MM.1S (cell line): ENCODE measurements around the gene TPSAB1.

Source experiments
- DNase-seq: peaks from one replicate; pipeline ENCODE4 v3.0.0-alpha.2; 2015
- H2AFZ ChIP-seq: fragments of 300-600 bp; sonication (generic); 2 replicates; pipeline ENCODE4 v1.6.0; 2016; ENCODE audit warnings: antibody characterized with exemption, low read length
- H3F3A ChIP-seq: fragments of 300-600 bp; sonication (generic); 2 replicates; pipeline ENCODE4 v1.6.1; 2016; ENCODE audit warnings: mild to moderate bottlenecking, antibody characterized with exemption, low read length, moderate library complexity, mixed read lengths; ENCODE audit not compliant: insufficient read depth
- H3K27ac ChIP-seq: fragments of 300-600 bp; sonication (generic); 2 replicates; pipeline ENCODE4 v1.5.1; 2016; ENCODE audit warnings: mild to moderate bottlenecking, low read length
- H3K27me3 ChIP-seq: fragments of 300-600 bp; sonication (generic); replicated peaks from 2 replicates; pipeline ENCODE4 v1.6.0; 2016; ENCODE audit warnings: low read length; ENCODE audit not compliant: insufficient read depth
- H3K36me3 ChIP-seq: fragments of 300-600 bp; sonication (generic); replicated peaks from 2 replicates; pipeline ENCODE4 v1.6.1; 2016; ENCODE audit warnings: mild to moderate bottlenecking, low read length, mixed read lengths; ENCODE audit not compliant: insufficient read depth
- H3K4me1 ChIP-seq: fragments of 300-600 bp; sonication (generic); 2 replicates; pipeline ENCODE4 v1.6.1; 2016; ENCODE audit warnings: low read length, mixed read lengths
- H3K4me2 ChIP-seq: fragments of 300-600 bp; sonication (generic); 2 replicates; pipeline ENCODE4 v1.6.0; 2016; ENCODE audit warnings: low read depth, low read length
- H3K4me3 ChIP-seq: fragments of 300-600 bp; sonication (generic); 2 replicates; pipeline ENCODE4 v1.5.1; 2016; ENCODE audit warnings: low read length, mixed read lengths
- H3K79me2 ChIP-seq: fragments of 300-600 bp; sonication (generic); 2 replicates; pipeline ENCODE4 v1.6.1; 2016; ENCODE audit warnings: mixed run types, low read length, mixed read lengths
- H3K9ac ChIP-seq: fragments of 300-600 bp; sonication (generic); 2 replicates; pipeline ENCODE4 v1.6.1; 2016; ENCODE audit warnings: low read length, mixed read lengths
- H3K9me2 ChIP-seq: fragments of 300-600 bp; sonication (generic); replicated peaks from 2 replicates; pipeline ENCODE4 v1.6.1; 2016; ENCODE audit warnings: mild to moderate bottlenecking, low read length, mixed read lengths; ENCODE audit not compliant: insufficient read depth
- H3K9me3 ChIP-seq: fragments of 300-600 bp; sonication (generic); replicated peaks from 2 replicates; pipeline ENCODE4 v1.6.1; 2016; ENCODE audit warnings: mild to moderate bottlenecking, low read length, mixed read lengths; ENCODE audit not compliant: insufficient read depth
- H4K20me1 ChIP-seq: fragments of 300-600 bp; sonication (generic); 2 replicates; pipeline ENCODE4 v1.6.1; 2016; ENCODE audit warnings: mild to moderate bottlenecking, low read length, moderate library complexity, mixed read lengths; ENCODE audit not compliant: insufficient read depth
- CTCF ChIP-seq: fragments of 300-600 bp; sonication (generic); IDR thresholded peaks from 2 replicates; pipeline ENCODE4 v1.5.1; 2016; ENCODE audit warnings: antibody characterized with exemption, low read length, mixed read lengths
- EZH2 ChIP-seq: fragments of 300-600 bp; sonication (generic); optimal IDR thresholded peaks from 2 replicates; pipeline ENCODE3; 2017; ENCODE audit warnings: low read depth, mild to moderate bottlenecking, antibody characterized with exemption, low read length, mixed read lengths
- EZH2phosphoT487 ChIP-seq: fragments of 300-600 bp; sonication (generic); IDR thresholded peaks from 2 replicates; pipeline ENCODE4 v1.6.1; 2018; ENCODE audit warnings: antibody characterized with exemption, low read length

The TPSAB1 gene

GRCh38 chr16:1206786-1207185, 33.7 kb upstream of the TPSAB1 start:
- H4K20me1 ChIP-seq = no peaks in the 10 kb centered on the region
- no peak overlapping the region for H3K27ac ChIP-seq
- no peaks in the 10 kb centered on the region for H3K36me3 ChIP-seq
- no peak overlapping the region for H3K4me3 ChIP-seq
- H3K4me1 ChIP-seq = no peaks in the 10 kb centered on the region
- no peak overlapping the region for H2AFZ ChIP-seq
- no peak overlapping the region for H3K4me2 ChIP-seq
- H3K27me3 ChIP-seq = peaks cover 87% of the 10 kb centered on the region
- no peaks in the 10 kb centered on the region for H3F3A ChIP-seq
- H3K9me3 ChIP-seq = no peaks in the 10 kb centered on the region
- no peaks in the 10 kb centered on the region for H3K79me2 ChIP-seq
- no peak overlapping the region for H3K9ac ChIP-seq
- TF ChIP-seq CTCF (no peak), EZH2 (no peak), EZH2phosphoT487 (no peak)
- no peaks in the 10 kb centered on the region for H3K9me2 ChIP-seq
- DNase-seq = no peak

GRCh38 chr16:1208239-1208830, 32.2 kb upstream of the TPSAB1 start:
- H4K20me1 ChIP-seq = no peaks in the 10 kb centered on the region
- H2AFZ ChIP-seq = no peak overlapping the region
- H3K27me3 ChIP-seq = peaks cover 87% of the 10 kb centered on the region
- no peak overlapping the region for H3K27ac ChIP-seq
- H3K4me2 ChIP-seq = no peak overlapping the region
- no peaks in the 10 kb centered on the region for H3K36me3 ChIP-seq
- H3K9ac ChIP-seq = no peak overlapping the region
- H3K9me3 ChIP-seq = no peaks in the 10 kb centered on the region
- H3K9me2 ChIP-seq = no peaks in the 10 kb centered on the region
- H3K79me2 ChIP-seq = no peaks in the 10 kb centered on the region
- no peaks in the 10 kb centered on the region for H3K4me1 ChIP-seq
- H3K4me3 ChIP-seq = no peak overlapping the region
- TF ChIP-seq EZH2 = no peak
- TF ChIP-seq CTCF = no peak
- no peak for TF ChIP-seq EZH2phosphoT487
- H3F3A ChIP-seq = no peaks in the 10 kb centered on the region
- DNase-seq = no peak

DNA sequence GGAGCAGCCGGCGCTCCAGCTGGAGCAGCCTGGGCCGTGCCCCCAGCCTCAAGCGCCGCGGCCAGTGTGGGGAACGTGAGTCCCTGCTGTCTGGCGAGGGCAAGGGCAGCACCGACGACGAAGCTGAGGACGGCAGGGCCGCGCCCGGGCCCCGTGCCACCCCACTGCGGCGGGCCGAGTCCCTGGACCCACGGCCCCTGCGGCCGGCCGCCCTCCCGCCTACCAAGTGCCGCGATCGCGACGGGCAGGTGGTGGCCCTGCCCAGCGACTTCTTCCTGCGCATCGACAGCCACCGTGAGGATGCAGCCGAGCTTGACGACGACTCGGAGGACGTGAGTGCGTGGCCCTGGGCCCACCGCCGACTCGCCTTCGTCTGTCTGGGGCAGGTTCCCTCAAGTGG, 31.4 kb upstream of the TPSAB1 start:
- Histone ChIP-seq H3K4me1 (no peaks in the 10 kb centered on the region), H4K20me1 (no peaks in the 10 kb centered on the region), H3K9ac (no peak overlapping the region), H3K4me2 (no peak overlapping the region), H3K36me3 (no peaks in the 10 kb centered on the region), H3K27ac (no peak overlapping the region), H3K9me2 (no peaks in the 10 kb centered on the region), H2AFZ (no peak overlapping the region), H3K4me3 (no peak overlapping the region), H3F3A (no peaks in the 10 kb centered on the region), H3K27me3 (peaks cover 87% of the 10 kb centered on the region), H3K79me2 (no peaks in the 10 kb centered on the region), H3K9me3 (no peaks in the 10 kb centered on the region)
- TF ChIP-seq CTCF (no peak), EZH2phosphoT487 (no peak), EZH2 (no peak)
- DNase-seq = no peak
